IMR-90 (cell line): ENCODE measurements around the gene KLHL30. TPM values are rescaled to one million over a fixed set of nuclear protein-coding genes. Genes with fewer than 3 reads are reported as not detected.
A peak's percentile ranks its signal among the peaks of the same experiment; 100 is the strongest.

ENCODE experiments used
- ATAC-seq: fragments of 200-7000 bp; cut with Tn5 transposase; 2 replicates; pipeline ENCODE4 v1.9.1; 2020; ENCODE audit warnings: low read depth, mild to moderate bottlenecking, moderate library complexity
- BruUV-seq: library from RNA; stranded (reverse); fragments of 400-500 nt; replicated peaks from 2 replicates; lab custom pipeline; 2021; lab: Mats Ljungman, UMichigan
- CTCF ChIA-PET: fragments of 300-600 bp; formaldehyde crosslinking; extraction: SDS; loops from one replicate; lab custom pipeline; 2021; ENCODE audit warnings: antibody characterized with exemption; lab: Yijun Ruan, JAX
- POLR2A ChIA-PET: fragments of 300-600 bp; sonication (Branson Sonifier 250); formaldehyde crosslinking; loops from one replicate; lab custom pipeline; 2022; ENCODE audit warnings: antibody characterized with exemption; ENCODE audit not compliant: unreplicated experiment; lab: Charles Lee
- DNase-seq: peaks from one replicate; pipeline ENCODE4 v3.0.0; 2013
- H2AFZ ChIP-seq: replicated peaks from 2 replicates; pipeline ENCODE3; 2013; ENCODE audit warnings: low read length, mild to moderate bottlenecking; ENCODE audit not compliant: poor library complexity
- H2AK5ac ChIP-seq: 2 replicates; pipeline ENCODE4 v1.6.1; 2013; ENCODE audit warnings: low read depth, low read length, inconsistent platforms
- H2AK9ac ChIP-seq: replicated peaks from 2 replicates; pipeline ENCODE3; 2013; ENCODE audit warnings: mild to moderate bottlenecking, low read depth, low read length, moderate library complexity; ENCODE audit not compliant: poor library complexity
- H2BK120ac ChIP-seq: 2 replicates; pipeline ENCODE4 v1.6.1; 2013; ENCODE audit warnings: low read depth, low read length, inconsistent platforms
- H2BK15ac ChIP-seq: 3 replicates; pipeline ENCODE4 v1.6.1; 2013; ENCODE audit warnings: low read depth, low read length, inconsistent platforms
- H2BK20ac ChIP-seq: 2 replicates; pipeline ENCODE4 v1.6.1; 2013; ENCODE audit warnings: low read depth, mild to moderate bottlenecking, inconsistent platforms, low read length, moderate library complexity
- H2BK5ac ChIP-seq: 2 replicates; pipeline ENCODE4 v1.6.1; 2013; ENCODE audit warnings: mild to moderate bottlenecking, low read depth, low read length, inconsistent platforms; ENCODE audit not compliant: poor library complexity, severe bottlenecking
- H3K14ac ChIP-seq: replicated peaks from 2 replicates; pipeline ENCODE4 v1.6.1; 2013; ENCODE audit warnings: low read depth, low read length, inconsistent platforms
- H3K18ac ChIP-seq: 2 replicates; pipeline ENCODE4 v1.6.1; 2013; ENCODE audit warnings: low read depth, low read length, control low read depth
- H3K23ac ChIP-seq: 2 replicates; pipeline ENCODE4 v1.6.1; 2013; ENCODE audit warnings: low read depth, low read length, inconsistent platforms
- H3K27ac ChIP-seq: 2 replicates; pipeline ENCODE4 v1.5.1; 2013; ENCODE audit warnings: mild to moderate bottlenecking, control low read depth, low read length; ENCODE audit not compliant: insufficient read depth
- H3K27me3 ChIP-seq: 2 replicates; pipeline ENCODE4 v1.6.1; 2013; ENCODE audit warnings: low read length; ENCODE audit not compliant: control insufficient read depth, insufficient read depth
- H3K36me3 ChIP-seq: 2 replicates; pipeline ENCODE4 v1.6.1; 2013; ENCODE audit warnings: low read length, mixed read lengths; ENCODE audit not compliant: control insufficient read depth, insufficient read depth
- H3K4ac ChIP-seq: 2 replicates; pipeline ENCODE4 v1.6.1; 2013; ENCODE audit warnings: low read depth, low read length, inconsistent platforms
- H3K4me1 ChIP-seq: 2 replicates; pipeline ENCODE4 v1.6.1; 2013; ENCODE audit warnings: low read length, mixed read lengths; ENCODE audit not compliant: control insufficient read depth, insufficient read depth
- H3K4me2 ChIP-seq: 2 replicates; pipeline ENCODE4 v1.6.1; 2013; ENCODE audit warnings: low read depth, mild to moderate bottlenecking, control low read depth, low read length, moderate library complexity
- H3K4me3 ChIP-seq: 2 replicates; pipeline ENCODE4 v1.5.1; 2013; ENCODE audit warnings: low read depth, mild to moderate bottlenecking, control low read depth, low read length, moderate library complexity; ENCODE audit not compliant: insufficient read depth
- H3K56ac ChIP-seq: 2 replicates; pipeline ENCODE4 v1.6.1; 2013; ENCODE audit warnings: low read length, inconsistent platforms; ENCODE audit not compliant: insufficient read depth; ENCODE audit errors: extremely low read depth
- H3K79me1 ChIP-seq, 2 experiments: 2 replicates each; pipeline ENCODE4 v1.6.1; 2013; ENCODE audit warnings: low read length in 2 of 2, inconsistent platforms in 1 of 2, low read depth in 1 of 2
- H3K9ac ChIP-seq: 2 replicates; pipeline ENCODE4 v1.6.1; 2013; ENCODE audit warnings: low read depth, low read length, control low read depth
- H3K9me1 ChIP-seq: 2 replicates; pipeline ENCODE4 v1.6.1; 2013; ENCODE audit warnings: low read length, inconsistent platforms; ENCODE audit not compliant: insufficient read depth
- H3K9me3 ChIP-seq: 2 replicates; pipeline ENCODE4 v1.6.1; 2013; ENCODE audit warnings: low read length; ENCODE audit not compliant: control insufficient read depth, insufficient read depth
- H4K20me1 ChIP-seq: 2 replicates; pipeline ENCODE4 v1.6.1; 2013; ENCODE audit warnings: low read length, inconsistent platforms; ENCODE audit not compliant: insufficient read depth
- H4K5ac ChIP-seq: 2 replicates; pipeline ENCODE4 v1.6.1; 2013; ENCODE audit warnings: mild to moderate bottlenecking, low read depth, low read length, control low read depth
- H4K8ac ChIP-seq, 2 experiments: 2 replicates each; pipeline ENCODE4 v1.6.1; 2013; ENCODE audit warnings: low read depth in 2 of 2, low read length in 2 of 2, control low read depth in 1 of 2, inconsistent platforms in 1 of 2
- H4K91ac ChIP-seq: 2 replicates; pipeline ENCODE4 v1.6.1; 2013; ENCODE audit warnings: low read depth, low read length, inconsistent platforms; ENCODE audit not compliant: insufficient read depth
- BHLHE40 ChIP-seq: fragments of 150-350 bp; IDR thresholded peaks from 2 replicates; pipeline ENCODE4 v1.6.1; 2016; ENCODE audit warnings: mild to moderate bottlenecking, low read depth, low read length
- CEBPB ChIP-seq: IDR thresholded peaks from 2 replicates; pipeline ENCODE4 v1.6.1; 2012; ENCODE audit warnings: low read depth, low read length, improper control_type of control experiment
- CHD1 ChIP-seq: IDR thresholded peaks from 2 replicates; pipeline ENCODE4 v1.6.1; 2012; ENCODE audit warnings: low read depth, low read length, improper control_type of control experiment
- CTCF ChIP-seq: conservative IDR thresholded peaks from 2 replicates; pipeline ENCODE4 v1.5.1; 2012; ENCODE audit warnings: mild to moderate bottlenecking, low read depth, low read length, improper control_type of control experiment
- ELK1 ChIP-seq: fragments of 150-350 bp; IDR thresholded peaks from 2 replicates; pipeline ENCODE4 v1.6.1; 2016; ENCODE audit warnings: low read depth, mild to moderate bottlenecking, low read length, moderate library complexity, borderline replicate concordance
- FOS ChIP-seq: fragments of 150-350 bp; IDR thresholded peaks from 2 replicates; pipeline ENCODE4 v1.6.1; 2016; ENCODE audit warnings: low read depth, low read length
- MAFK ChIP-seq: IDR thresholded peaks from 2 replicates; pipeline ENCODE4 v1.6.1; 2012; ENCODE audit warnings: low read depth, low read length, improper control_type of control experiment
- MAZ ChIP-seq: IDR thresholded peaks from 2 replicates; pipeline ENCODE4 v1.6.1; 2012; ENCODE audit warnings: low read depth, mild to moderate bottlenecking, low read length, improper control_type of control experiment, moderate library complexity, borderline replicate concordance
- MXI1 ChIP-seq: IDR thresholded peaks from 2 replicates; pipeline ENCODE4 v1.6.1; 2012; ENCODE audit warnings: low read depth, mild to moderate bottlenecking, low read length, moderate library complexity, borderline replicate concordance
- NFE2L2 ChIP-seq: fragments of 150-350 bp; IDR thresholded peaks from 2 replicates; pipeline ENCODE4 v1.6.1; 2016; ENCODE audit warnings: low read depth, mild to moderate bottlenecking, low read length
- POLR2A ChIP-seq: IDR thresholded peaks from 2 replicates; pipeline ENCODE4 v1.6.1; 2012; ENCODE audit warnings: mild to moderate bottlenecking, low read depth, low read length
- RAD21 ChIP-seq: IDR thresholded peaks from 2 replicates; pipeline ENCODE4 v1.6.1; 2012; ENCODE audit warnings: low read length, improper control_type of control experiment
- RCOR1 ChIP-seq: IDR thresholded peaks from 2 replicates; pipeline ENCODE4 v1.6.1; 2012; ENCODE audit warnings: mild to moderate bottlenecking, low read length, improper control_type of control experiment; ENCODE audit not compliant: insufficient replicate concordance
- RFX5 ChIP-seq: IDR thresholded peaks from 2 replicates; pipeline ENCODE4 v1.8.0; 2012; ENCODE audit warnings: low read depth, mild to moderate bottlenecking, low read length, moderate library complexity
- SMC3 ChIP-seq: fragments of 150-350 bp; IDR thresholded peaks from 2 replicates; pipeline ENCODE4 v1.6.1; 2016; ENCODE audit warnings: low read depth, mild to moderate bottlenecking, antibody characterized with exemption, low read length, moderate library complexity
- USF2 ChIP-seq: fragments of 150-350 bp; IDR thresholded peaks from 2 replicates; pipeline ENCODE4 v1.6.1; 2017; ENCODE audit warnings: mild to moderate bottlenecking, antibody characterized with exemption, low read length, low read depth
- WGBS, 2 experiments: methylation state at CpG; one replicate each; pipeline versions ENCODE4 v1.1.5 to v1.1.7; 2013; ENCODE audit warnings: missing lambda C conversion rate in 2 of 2; ENCODE audit not compliant: insufficient read length in 1 of 2; ENCODE audit errors: extremely low coverage in 2 of 2; 5-methylcytosine and 5-hydroxymethylcytosine counted together
- dilution Hi-C: fragments of 300-500 bp; cut with HindIII; formaldehyde crosslinking; loops from one replicate; pipeline ENCODE4 v1.14.3; 2018; ENCODE audit warnings: low sequenced_read_pairs; ENCODE audit not compliant: unreplicated experiment
- in situ Hi-C: fragments of 300-500 bp; cut with MboI; formaldehyde crosslinking; loops from 3 replicates; pipeline ENCODE4 v1.14.3; 2019; ENCODE audit warnings: low sequenced_read_pairs, inconsistent platforms, mixed read lengths
- intact Hi-C: fragments of 100-400 bp; cut with micrococcal nuclease; formaldehyde crosslinking; loops from 2 replicates; pipeline ENCODE4 v1.10.0; 2022
- polyA plus RNA-seq, 3 experiments: library from polyadenylated mRNA; depleted of rRNA; stranded (reverse); fragments of >200 nt; gene quantifications; 2 replicates each; pipeline ENCODE4 v1.2.3, GENCODE V29; 2012; ENCODE audit warnings: low replicate concordance in 1 of 3
- total RNA-seq: library from RNA; depleted of rRNA; stranded (reverse); fragments of >200 nt; gene quantifications from 2 replicates; pipeline ENCODE4 v1.2.3, GENCODE V29; 2012

The KLHL30 gene
- total and polyA plus RNA-seq, 2 of the 4 experiments (the other 2 are of a cell fraction) = under 0.01 to 0.03 TPM

- peaks cover 3 to 8% of the 10 kb centered on the region in 2 experiments; a peak in 3 of 4 replicates for H3K79me1 ChIP-seq
- no peak for DNase-seq
- H2BK15ac ChIP-seq = no peak overlapping the region
- in situ Hi-C loops (no loop called here), dilution Hi-C loops (no loop called here), intact Hi-C loops (no loop called here)
- H3K4ac ChIP-seq = no peak overlapping the region
- H3K27me3 ChIP-seq = peaks cover 2% of the 10 kb centered on the region; the same call in 1 of the 2 replicates
- H4K20me1 ChIP-seq = no peaks in the 10 kb centered on the region
- CTCF ChIA-PET = interaction anchor here (0.5 kb wide), 1 partner anchor 12 kb away, joined by 5 read pairs; no protein-coding TSS in a partner anchor
- no peak overlapping the region for H3K4me2 ChIP-seq
- H2BK20ac ChIP-seq = no peak overlapping the region
- no TSS peak for BruUV-seq
- no peak overlapping the region for H3K23ac ChIP-seq
- no peak overlapping the region for H3K27ac ChIP-seq
- POLR2A ChIA-PET = no interaction called here
- H4K91ac ChIP-seq = no peak overlapping the region; the same call in 1 of the 2 replicates
- H2BK120ac ChIP-seq = no peak overlapping the region
- H3K4me3 ChIP-seq = no peak overlapping the region
- H3K9me1 ChIP-seq = peaks cover 11% of the 10 kb centered on the region
- H3K36me3 ChIP-seq = peaks cover 5% of the 10 kb centered on the region; the same call in 1 of the 2 replicates
- H3K14ac ChIP-seq = no peak overlapping the region
- peak overlapping the region; percentile 66 for H2AFZ ChIP-seq
- 52% methylated on average over 10 of the region's 15 CpGs; no CpG with 5 or more reads in 1 of the 2 experiments for WGBS, 2 experiments
- H2BK5ac ChIP-seq = no peak overlapping the region
- no peak for TF ChIP-seq ELK1
- no peak for TF ChIP-seq NFE2L2
- no peak for TF ChIP-seq MAFK
- TF ChIP-seq FOS = no peak
- TF ChIP-seq CTCF = no peak
- no peak for TF ChIP-seq SMC3
- no peak for TF ChIP-seq RCOR1
- TF ChIP-seq CHD1 = no peak
- no peak for TF ChIP-seq RFX5
- no peak for TF ChIP-seq BHLHE40
- TF ChIP-seq MAZ = no peak
- TF ChIP-seq POLR2A = no peak
- no peak for TF ChIP-seq RAD21
- TF ChIP-seq USF2 = no peak
- no peak for TF ChIP-seq CEBPB
- TF ChIP-seq MXI1 = no peak
- no peak overlapping the region for H3K9ac ChIP-seq
- H2AK5ac ChIP-seq = peak overlapping the region; percentile 18; the same call in 1 of the 2 replicates
- no peaks in the 10 kb centered on the region for H3K9me3 ChIP-seq
- no peak overlapping the region for H4K8ac ChIP-seq
- no peak overlapping the region for H3K18ac ChIP-seq
- no peak overlapping the region for H2AK9ac ChIP-seq
- no peak overlapping the region for H4K5ac ChIP-seq
- no peak for ATAC-seq
- H3K4me1 ChIP-seq = peaks cover 21% of the 10 kb centered on the region
- H3K56ac ChIP-seq = no peak overlapping the region
These were observed 24.5 kb downstream of the KLHL30 start for GRCh38 chr2:238162846-238163441.
